Fibroblast of lung (primary cell): ENCODE data around the gene KCNIP3.

Source experiments
- EZH2 ChIP-seq: IDR thresholded peaks from 2 replicates; pipeline ENCODE4 v1.5.1; 2012; ENCODE audit warnings: low read length, control low read depth, mild to moderate bottlenecking; ENCODE audit errors: missing control alignments
- TF ChIP-seq, protein P1 (sequence below), 2 donors: IDR thresholded peaks in 1 of 2; conservative IDR thresholded peaks in 1 of 2; 1 replicate in 1 of 2; 2 replicates in 1 of 2; pipeline ENCODE4 v1.5.1; 2011 to 2012; ENCODE audit warnings: low read length in 2 of 2, control low read depth in 1 of 2, inconsistent platforms in 1 of 2, low read depth in 1 of 2, mild to moderate bottlenecking in 1 of 2

DNA sequence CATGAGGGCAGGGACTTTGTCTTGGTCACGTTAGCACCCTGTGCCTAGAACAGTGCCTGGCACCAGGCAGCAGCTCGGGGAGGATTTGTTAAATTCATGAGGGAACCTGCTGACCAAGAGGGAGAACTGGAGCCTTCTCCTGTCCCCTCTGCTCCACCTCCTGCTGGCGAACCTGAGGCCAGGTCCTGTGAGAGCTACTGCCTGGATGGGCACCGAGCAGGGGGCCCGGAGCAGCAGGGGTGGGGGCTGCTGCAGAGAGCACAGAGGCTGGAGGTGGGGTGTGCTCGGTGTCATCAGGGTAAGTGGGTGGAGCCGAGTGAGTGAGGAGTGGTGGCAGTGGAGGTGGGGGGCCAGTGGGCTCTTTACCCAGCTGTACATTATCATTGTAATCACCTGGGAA, 53.2 kb downstream of the KCNIP3 start:
- TF ChIP-seq, protein P1, sequence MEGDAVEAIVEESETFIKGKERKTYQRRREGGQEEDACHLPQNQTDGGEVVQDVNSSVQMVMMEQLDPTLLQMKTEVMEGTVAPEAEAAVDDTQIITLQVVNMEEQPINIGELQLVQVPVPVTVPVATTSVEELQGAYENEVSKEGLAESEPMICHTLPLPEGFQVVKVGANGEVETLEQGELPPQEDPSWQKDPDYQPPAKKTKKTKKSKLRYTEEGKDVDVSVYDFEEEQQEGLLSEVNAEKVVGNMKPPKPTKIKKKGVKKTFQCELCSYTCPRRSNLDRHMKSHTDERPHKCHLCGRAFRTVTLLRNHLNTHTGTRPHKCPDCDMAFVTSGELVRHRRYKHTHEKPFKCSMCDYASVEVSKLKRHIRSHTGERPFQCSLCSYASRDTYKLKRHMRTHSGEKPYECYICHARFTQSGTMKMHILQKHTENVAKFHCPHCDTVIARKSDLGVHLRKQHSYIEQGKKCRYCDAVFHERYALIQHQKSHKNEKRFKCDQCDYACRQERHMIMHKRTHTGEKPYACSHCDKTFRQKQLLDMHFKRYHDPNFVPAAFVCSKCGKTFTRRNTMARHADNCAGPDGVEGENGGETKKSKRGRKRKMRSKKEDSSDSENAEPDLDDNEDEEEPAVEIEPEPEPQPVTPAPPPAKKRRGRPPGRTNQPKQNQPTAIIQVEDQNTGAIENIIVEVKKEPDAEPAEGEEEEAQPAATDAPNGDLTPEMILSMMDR (conservative IDR thresholded peaks at IDR 0.05 in 1 of 2, IDR thresholded peaks at IDR 0.05 in 1 of 2; ENCODE audit: low read depth in 1 of 2, low read length in 2 of 2), result no peak
- TF ChIP-seq EZH2, result no peak
